NCI-H345 (cell line): ENCODE results near the gene TBX1.
"Not testable (repeated sequence)": the region's sequence is repeated elsewhere in the genome, so short reads cannot be mapped to it uniquely, and the experiment has no call there.

Experiments
- DNase-seq: peaks from one replicate; lab custom pipeline; 2025; lab: John Stamatoyannopoulos, UW

TBX1 gene

DNA sequence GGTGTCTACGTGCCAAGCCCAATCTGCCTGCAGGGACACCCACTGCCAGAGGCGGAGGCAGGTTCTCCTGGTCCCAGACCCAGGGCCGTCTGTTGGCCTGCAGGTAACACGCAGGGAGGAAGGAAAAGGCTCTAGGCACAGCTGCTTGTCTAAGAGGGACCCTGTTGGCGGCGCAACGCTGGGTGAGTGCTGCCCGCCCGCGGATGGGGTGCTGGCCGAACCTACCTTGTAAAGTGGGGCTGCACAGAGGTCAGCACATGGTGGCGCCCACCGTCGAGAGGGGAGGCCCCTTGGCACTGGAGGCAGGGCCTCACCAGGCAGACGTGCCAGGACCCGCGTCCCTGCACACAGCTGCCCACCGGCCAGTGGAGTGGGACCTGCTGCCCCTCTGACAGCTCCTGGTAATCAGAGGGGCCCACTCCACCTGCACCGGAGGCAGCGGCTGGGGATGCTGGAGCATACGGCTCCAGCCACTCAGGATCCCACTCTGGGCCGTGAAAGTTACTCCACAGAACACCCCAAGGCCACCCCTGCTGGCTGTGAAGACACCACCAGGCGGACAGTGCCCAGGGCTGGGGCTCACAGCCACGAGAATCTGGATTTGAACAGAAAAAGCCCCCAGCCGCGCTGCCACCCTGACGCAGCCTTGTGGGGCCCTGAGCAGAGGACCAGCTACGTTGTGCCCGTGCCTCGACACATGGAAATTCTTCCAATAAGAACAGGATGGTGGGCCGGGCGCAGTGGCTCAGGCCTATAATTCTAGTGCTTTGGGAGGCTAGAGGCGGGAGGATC, 24.0 kb downstream of the TBX1 start:
- DNase-seq = no peak

DNA sequence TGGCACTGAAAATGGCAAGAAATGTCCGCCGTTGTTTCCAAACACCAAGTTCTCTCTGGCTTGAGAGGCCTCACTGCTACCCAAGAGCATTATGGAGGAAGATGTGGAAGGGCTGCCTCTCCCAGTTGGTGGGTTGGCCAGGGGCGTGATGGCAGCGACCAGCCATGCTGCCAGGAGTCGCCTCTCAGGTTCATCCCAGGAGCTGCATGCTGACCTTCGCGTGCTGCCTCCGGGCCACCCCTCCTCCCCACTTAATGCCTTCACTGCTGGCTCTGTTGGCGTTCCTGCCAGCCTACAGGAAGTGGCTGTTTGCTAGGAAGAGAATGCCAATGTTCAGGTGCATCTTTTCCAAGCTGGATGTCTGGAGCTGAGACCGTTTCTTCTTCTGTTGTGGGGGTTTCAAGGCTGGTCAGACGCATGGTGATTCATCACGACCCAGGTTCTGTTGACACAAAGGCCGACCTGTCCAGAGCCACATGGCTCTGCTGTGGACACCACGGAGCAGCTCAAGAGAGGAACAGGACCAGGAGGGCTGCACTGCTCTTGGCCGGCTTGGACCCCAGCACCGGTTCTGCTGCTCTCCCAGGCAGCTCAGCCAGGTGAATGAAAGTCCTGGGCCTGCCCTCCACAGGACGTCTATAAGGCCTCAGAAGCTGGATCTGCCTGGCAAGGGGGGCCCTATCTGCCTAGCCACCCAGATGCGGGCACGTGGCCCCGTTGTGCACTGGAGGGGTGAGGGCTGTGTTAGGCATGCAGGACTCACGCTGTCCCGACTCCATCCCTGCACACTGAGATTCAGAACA, 25.1 kb downstream of the TBX1 start:
- DNase-seq = no peak

DNA sequence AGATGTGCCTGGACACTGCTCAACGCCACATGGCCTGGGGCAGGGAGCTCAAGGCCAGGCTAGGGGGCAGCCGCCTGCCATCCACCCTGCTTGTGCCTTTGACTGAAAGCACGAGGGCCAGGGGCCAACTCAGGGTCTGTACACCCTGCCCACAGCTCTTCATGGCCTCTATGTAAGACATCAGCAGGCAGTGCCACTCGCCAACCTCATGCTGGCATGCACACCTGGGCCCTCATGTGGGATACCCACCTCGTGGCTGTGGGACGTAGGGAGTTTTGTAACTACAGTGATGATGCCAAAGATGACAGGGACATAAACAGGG, 25.6 kb downstream of the TBX1 start:
- no peak for DNase-seq

DNA sequence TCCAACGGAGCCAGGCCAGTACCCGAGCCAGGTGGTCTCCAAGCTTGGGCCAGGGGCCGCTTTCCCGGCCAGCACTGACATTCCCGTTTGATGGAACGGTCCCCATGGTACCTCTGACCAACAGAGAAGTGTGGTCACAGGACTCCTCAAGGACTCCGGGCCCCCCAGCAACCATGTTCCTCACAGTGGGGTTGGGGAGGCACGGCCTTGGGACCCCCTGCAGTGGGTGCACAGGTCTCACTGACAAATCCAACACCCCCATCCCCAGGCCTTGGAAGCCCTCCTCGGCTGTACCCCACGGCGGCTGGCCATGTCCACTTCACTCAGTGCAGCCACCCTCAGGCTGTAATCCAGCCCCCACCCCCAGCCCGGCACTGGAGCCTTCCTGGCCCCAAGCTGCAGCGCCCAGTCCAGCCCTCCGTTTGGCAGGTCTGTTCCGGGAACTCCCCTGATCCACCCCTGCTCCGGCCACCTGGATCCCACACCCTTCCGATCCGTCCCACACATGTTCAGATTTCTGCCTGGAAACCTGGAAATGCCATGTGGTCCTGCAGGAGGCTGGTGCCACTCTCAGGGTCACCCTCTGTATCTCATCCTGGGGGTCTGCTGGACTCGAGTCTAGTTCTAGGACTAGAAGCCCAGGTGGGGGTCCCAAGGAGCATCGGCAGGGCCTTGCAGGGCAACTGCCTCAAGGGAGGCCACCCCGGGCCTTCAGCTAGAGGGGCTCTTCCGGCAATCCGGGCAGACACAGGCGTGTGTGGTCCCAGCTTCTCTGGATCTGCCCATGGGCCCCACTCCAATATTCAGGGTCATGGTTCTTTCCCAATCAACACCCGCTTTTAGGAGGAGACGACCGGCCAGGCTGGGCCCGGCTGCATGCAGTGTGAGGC, 26.6 kb downstream of the TBX1 start:
- no peak for DNase-seq

DNA sequence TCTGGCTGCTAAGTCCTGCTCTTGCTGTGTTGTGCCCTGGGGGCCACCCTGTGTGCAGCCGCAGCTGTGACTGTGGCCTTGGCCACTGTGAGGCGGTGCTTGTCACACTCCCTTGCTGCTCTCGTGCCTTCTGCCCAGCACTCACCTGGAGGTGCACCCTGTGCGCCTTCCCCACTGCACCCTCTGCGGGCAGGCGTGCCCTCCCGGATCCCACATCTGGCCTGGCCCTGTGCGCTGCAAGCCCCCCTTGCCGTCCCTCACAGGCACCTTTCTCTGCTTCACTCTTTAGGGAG, 27.2 kb downstream of the TBX1 start:
- DNase-seq = no peak

DNA sequence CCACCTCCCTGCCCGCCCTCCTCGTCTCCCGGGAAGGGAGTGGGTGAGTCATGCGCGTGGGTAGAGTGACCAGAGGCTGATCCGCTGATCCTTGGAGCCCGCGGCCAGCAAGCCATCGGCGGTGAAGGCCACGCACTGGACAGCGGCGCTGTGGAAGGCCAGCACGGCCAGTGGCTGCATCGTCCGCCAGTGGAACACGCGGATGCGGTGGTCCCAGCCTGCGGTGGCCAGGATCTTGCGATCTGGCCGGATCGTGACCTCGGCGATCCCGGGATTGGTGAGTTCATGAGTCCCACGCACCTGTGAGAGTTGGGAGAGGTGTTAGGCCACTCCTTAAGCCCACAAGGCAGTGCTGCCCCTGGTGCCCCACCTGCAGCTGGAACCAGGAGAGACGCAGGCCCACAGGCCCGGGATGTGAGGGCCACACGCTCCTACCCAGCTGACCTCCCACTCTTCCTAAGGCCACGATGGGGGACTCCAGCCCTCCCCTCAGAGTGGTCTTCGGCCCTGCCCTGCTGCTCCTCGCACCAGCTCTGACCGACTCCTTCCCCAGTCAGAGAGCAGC, 28.2 kb downstream of the TBX1 start:
- no peak for DNase-seq

DNA sequence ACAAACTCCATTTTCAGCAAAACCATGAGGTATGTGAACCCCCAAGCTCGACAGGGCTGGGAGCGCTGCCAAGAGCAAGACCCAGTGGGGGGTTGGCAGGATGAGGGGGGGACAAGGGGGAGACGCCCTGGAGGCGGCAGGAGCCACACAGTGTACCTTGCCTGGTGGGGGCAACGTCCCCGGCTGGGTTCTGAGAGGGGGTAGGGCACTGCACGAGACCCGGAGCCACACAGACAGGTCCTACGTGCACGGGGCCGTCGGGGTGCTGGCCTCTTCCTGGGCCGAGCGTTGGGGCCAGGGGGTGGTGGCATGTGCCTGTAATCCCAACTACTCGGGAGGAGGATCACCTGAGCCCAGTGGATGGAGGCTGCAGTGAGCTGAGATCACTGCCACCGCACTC, 28.8 kb downstream of the TBX1 start:
- DNase-seq = no peak

DNA sequence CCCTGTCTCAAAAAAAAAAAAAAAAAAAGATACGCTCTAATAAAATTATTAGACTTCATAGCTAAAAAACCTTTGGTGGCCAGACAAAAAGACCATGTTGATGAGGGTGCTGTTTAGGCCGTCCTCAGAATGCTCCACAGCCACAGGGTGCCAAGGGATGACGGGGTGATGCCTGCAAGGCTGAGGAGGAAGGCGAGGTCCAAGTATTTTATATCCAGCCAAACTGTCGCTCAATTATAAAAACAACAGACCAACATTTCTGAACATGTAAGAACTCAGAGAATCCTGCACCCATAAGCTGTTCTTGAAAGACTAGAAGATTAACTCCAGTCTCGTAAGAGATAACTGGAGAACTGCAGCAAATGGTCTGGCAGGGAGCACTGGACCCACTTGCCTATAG, 29.2 kb downstream of the TBX1 start:
- no peak for DNase-seq

DNA sequence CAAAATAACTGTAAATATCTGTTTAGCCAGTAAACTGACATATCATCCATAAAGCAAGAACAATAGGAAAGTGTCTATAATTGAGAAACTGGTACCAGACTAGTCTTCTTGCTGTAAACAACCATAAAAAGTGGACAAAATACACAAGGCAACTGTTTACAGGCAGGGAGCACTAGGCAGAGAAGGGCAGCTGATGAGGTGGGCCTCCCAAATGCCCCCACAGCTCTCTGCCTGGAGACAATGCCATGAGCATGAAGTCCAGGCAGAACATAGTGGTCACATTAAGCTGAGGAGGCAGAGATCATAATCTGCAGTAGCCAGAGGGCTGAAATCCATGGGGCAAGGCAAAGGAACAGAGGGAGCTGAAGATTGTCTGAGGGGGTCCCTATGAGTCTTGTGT, 30.7 kb downstream of the TBX1 start:
- no peak for DNase-seq

DNA sequence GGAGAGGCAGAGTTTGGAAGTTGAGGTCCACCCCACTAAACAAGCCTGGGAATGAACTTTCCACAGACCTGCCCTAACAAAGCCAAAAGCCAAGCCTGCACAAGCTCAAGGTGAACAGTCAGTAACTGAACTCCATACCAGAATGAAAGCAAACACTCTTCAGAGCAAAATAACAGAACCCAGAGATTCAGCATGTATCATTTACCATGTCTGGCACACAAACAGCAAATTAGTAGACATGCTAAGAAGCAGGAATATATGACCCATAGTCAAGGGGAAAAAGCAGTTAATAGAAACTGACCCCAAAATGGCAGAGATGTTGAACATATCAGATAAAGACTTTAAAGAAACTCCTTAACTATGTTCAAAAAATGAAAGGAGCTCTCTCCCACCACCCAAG, 31.3 kb downstream of the TBX1 start:
- no peak for DNase-seq

DNA sequence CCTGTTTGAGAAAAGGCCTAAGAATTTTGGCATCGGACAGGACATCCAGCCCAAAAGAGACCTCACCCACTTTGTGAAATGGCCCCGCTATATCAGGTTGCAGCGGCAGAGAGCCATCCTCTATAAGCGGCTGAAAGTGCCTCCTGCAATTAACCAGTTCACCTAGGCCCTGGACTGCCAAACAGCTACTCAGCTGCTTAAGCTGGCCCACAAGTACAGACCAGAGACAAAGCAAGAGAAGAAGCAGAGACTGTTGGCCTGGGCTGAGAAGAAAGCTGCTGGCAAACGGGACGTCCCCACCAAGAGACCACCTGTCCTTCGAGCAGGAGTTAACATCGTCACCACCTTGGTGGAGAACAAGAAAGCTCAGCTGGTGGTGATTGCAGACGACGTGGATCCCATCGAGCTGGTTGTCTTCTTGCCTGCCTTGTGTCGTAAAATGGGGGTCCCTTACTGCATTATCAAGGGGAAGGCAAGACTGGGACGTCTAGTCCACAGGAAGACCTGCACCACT, 31.9 kb downstream of the TBX1 start:
- not testable (repeated sequence) for DNase-seq

DNA sequence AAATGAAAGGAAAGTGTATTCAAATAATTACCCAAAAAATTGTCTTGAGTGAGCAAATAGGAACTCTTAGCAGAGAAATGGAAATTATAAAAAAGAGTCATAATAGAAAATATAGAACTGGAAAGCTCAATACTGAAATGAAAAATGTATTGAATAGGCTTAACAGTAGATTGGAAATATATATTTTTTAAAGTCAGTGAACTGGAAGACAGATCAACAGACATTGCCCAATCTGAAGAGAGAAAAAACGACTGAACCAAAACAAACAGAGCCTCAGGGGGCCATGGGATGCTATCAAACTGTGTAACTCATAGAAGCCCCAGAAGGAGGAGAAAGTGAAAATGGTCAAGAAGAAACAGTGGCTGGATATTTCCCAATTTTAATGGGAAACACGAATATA, 32.6 kb downstream of the TBX1 start:
- DNase-seq = no peak

DNA sequence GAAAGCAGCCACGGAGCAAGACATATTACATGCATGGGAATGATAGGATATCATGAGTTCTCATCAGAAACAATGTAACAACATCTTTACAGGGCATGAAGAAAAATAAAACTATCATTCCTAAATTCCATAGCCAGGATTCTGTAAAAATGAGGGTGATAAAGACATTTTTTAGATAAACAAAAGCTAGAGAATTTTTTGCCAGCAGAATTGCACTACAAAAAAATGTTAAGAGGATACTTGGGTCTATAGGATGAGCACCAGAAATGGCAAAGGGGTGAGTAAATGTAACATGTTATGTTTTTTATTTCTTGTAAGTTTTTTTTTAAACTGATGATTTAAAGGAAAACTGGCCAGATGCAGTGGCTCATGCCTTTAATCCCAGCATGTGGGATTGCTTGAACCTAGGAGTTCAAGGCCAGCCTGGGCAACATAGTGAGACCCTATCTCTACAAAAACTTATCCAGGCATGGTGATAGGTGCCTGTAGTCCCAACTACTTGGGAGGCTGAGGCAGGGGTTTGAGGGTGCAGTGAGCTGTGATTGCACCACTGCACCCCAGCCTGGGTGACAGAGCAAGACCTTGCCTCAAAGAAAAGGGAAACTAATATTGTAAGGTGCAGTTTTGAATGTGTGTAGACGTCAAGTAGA, 33.2 kb downstream of the TBX1 start:
- no peak for DNase-seq

DNA sequence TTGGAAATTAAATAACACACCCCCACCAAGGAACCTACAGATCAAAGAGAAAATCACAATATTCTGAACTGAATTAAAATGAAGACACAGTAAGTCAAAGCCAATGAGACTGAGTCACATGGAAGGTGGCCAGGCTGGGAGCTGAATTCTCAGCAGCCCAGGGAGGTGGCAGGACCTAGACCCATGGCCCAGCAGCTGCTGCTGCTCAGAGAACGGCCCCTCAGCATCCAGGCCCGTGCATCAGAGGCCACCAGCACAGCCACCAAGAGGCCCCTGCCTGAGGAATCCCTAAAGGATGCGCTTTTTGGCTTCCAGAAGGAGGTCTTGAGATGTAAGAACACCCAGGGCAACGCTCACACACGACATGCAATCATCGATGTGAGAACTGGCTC, 35.0 kb downstream of the TBX1 start:
- DNase-seq = no peak

DNA sequence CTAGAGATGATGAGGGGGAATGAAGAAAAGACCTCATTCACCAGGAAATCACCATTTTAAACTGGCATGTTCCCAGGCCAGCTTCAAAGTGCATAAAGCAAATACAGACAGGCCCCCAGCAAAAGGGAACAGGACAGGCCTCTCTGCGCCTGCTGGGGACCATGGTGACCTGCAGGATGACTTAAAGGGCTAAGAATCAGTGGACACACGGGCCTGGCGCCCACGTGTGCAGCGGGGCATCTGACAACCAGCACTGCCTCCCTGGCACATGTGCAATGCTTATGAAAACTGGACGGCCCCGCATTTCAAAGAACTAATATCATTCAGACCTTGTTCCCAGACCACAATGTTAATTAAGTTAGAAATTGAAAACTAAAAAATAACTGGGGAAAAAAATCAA, 35.6 kb downstream of the TBX1 start:
- no peak for DNase-seq

DNA sequence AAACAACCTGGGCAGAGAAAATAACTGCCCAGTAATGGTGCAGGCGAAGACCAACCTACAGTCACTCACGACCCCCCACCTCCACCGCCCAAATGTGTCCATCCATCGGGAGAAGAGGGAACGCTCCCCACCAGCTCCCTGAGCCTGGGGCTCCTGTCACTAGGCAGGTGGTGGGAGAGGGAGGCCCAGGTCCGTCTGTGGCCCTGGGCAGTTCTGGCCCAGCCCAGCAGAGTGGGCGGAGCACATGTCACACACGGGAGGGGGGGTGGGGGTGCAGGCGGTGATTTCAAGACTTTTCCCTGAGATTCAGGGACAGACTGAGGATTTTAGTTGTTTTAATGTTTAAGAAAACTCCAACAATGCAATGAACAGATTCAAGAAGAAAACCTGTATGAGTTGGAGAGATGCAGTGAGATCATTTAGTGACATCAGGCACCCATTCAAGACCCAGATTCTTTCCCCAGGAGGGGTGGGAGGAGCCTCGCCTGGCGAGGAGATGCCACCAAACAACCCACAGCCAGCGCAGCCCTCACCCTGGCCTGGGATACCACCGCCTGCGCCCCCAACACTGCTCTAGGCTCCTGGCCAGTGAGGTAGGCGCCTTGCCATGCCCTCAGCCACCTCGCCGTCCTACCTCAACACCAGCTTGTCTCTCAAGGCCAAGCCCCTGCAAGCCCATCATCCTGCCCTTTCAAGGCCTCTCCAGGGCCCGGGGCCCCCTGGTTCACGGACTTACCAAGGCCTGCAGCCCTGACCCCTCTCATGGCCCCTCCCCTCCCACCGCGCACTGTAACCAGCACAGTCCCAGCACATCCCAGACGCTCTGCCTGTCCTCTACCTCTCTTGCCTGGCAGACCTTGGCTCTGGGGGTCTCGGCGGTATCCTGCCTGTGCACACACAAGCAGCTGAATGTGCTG, 36.8 kb downstream of the TBX1 start:
- no peak for DNase-seq

DNA sequence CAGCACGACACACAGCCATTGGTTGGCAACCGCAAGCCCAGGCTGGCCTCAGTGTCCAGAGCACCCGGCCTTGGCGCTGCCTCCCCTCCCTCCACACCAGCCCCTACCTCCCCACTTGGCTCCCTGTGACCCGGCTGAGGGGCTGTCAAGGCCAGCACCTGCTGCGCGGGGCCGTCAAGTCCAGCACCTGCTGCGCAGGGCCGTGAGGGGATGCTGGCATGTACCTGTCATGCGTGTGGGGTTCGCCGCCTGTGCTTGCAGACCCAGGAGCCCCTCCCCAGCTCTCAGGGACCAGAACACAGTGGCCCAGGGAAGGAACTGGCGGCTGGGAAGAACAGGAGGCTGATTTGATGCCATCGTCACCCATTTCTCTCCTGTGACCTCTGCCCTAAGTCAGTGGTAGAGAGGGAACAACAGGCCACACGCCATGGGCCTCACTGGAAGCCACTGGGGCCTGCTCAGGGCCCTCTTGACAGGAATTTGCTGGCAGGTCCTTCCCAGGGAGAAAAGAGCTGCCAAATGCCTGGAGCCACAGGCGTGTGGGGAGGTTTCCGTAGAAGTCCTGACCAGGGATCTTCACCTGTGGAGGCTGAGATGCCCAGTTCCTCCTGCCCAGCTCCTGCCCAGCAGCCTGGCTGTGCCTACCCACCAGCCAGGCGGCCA, 37.6 kb downstream of the TBX1 start:
- no peak for DNase-seq

DNA sequence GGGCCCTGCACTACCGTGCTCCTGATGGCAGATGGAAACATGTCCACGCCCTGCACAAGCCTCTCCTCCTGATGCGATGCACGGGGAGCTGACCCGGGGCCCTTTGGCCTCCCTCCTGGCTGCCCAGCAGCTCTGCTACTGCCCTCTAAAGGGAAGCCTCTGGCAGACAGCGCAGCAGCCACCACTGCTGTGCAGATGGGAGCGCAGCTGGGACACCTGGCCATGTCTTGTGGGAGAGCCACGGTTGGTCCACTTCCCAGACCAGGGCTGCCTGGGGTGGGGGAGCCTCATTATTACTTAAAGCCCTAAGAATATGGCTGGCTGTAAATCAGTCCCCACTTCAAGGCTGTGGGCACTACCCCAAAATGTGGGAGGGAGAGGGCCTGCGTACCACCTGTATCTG, 38.3 kb downstream of the TBX1 start:
- DNase-seq = no peak

DNA sequence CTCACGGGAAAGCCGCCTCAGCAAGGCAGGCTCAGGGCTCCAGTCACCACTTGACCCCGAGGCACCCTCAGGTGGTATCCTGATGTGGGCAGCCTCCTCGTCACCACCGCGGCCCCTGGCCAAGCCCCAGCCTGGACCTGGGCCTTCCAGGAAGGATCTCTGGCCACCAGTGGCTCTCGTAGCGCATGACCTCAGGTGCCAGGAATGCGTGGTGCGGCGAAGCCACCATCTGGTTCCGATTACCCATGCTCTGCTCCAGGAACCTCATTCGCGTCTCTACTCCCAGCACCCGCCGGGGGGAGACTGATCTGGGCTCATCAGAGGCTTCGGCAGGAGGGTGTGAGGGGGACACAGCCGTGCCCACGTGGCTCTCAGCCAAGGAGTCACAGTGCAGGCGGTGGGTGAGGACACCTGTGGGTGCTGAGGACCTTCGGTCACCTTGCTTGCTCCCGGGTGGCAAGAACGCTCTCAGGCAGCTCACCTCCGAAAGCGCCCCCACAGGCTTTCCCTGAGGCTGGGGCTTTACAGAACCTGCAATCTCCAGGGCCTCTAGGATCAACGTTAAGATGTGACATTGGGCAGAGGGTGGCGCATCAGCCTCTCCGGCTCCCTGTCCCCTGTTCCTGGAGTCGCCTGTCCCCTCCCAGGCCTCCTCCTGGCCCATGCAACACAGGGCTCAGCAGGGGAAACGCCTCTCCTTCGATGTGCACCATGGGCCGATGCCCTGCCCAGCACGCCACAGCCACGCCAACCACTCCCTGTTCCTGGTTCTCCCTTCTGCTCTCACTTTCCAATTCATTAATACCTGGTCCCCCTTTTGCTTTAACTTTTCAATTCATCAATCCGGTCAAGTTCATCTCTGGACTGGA, 39.0 kb downstream of the TBX1 start:
- no peak for DNase-seq
